ENCODE measurements around the gene TSHZ3. TPM values are rescaled to one million over a fixed set of nuclear protein-coding genes. Genes with fewer than 3 reads are reported as not detected.

TSHZ3 gene
- total and polyA plus RNA-seq, 9 of the 15 experiments (the other 6 are each of a cell fraction or from before 2014, with no cell fraction given), result 0.03 to 0.13 (median 0.05) TPM; not detected in 5

DNA sequence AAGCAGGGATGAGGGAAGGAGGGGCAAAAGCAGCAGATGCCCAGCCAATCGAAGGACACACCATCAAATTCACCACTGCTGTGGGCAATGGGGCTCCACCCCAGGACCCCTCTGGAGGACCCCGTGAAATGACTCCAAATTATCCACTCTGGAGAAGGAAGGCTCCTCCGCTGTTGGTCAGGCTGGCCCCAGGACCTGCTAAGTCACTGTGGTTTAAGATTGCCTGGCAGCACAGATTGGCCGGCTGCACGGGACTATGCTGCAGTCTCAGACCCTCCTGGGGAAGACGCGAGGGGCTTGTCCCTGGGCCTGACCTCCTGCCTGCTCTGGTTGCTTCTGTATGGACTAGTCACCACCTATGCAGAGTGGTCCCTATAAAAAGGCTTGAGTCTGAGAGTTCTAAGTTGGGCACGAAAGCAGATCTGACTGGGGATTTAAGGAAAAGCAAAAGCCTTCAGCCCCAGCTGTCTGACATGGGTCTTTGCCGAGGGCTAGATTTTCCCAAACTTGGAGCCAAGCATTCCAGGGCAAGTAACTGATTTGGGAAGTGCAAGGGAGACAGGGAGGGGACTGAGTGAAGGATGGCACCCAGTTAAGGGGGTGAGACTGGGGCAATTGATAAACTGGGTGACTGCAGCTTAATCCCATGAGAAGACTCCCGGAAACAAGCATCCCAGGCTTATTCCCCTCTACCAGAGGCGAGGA lies 91.7 kb downstream of the TSHZ3 start (continued):
- TF ChIP-seq, protein P1, sequence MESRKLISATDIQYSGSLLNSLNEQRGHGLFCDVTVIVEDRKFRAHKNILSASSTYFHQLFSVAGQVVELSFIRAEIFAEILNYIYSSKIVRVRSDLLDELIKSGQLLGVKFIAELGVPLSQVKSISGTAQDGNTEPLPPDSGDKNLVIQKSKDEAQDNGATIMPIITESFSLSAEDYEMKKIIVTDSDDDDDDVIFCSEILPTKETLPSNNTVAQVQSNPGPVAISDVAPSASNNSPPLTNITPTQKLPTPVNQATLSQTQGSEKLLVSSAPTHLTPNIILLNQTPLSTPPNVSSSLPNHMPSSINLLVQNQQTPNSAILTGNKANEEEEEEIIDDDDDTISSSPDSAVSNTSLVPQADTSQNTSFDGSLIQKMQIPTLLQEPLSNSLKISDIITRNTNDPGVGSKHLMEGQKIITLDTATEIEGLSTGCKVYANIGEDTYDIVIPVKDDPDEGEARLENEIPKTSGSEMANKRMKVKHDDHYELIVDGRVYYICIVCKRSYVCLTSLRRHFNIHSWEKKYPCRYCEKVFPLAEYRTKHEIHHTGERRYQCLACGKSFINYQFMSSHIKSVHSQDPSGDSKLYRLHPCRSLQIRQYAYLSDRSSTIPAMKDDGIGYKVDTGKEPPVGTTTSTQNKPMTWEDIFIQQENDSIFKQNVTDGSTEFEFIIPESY (CRISPR knock-in tag; IDR thresholded peaks at IDR 0.05), result no peak
- TF ChIP-seq HSF4 (CRISPR knock-in tag; IDR thresholded peaks at IDR 0.05; ENCODE audit: borderline replicate concordance), result no peak

DNA sequence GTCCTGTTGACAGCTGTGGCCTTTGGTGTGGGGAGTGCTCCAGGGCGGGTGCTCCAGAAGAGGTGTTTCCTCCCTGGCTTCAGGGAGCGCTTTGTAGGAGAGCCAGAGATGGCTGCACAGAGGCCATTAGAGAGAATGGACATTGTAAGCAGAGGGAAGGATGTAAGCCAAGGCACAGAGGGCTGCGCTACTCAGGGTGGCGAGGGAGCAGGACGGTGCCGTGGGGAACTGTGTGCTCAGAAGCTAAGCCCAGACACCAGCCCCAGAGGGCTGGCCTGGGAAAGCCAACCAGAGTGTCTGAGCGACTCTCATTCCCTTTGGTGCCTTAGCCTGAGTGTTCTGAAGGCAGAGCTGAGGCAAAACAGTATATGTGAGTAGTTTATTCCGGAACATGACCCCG lies 92.2 kb downstream of the TSHZ3 start:
- no TSS peak for BruUV-seq (replicated peaks)
- FAIRE-seq (no peak), ATAC-seq (no peak), DNase-seq (ENCODE audit: extremely low read depth in 1 of 4, low spot score in 3 of 4) (no peak)
- CTCF ChIA-PET (ENCODE audit: low intra/inter-chr PET ratio), result no interaction called here
- Histone ChIP-seq H3K9me1 (ENCODE audit: control insufficient read depth, insufficient read depth, low read length) (no peaks in the 10 kb centered on the region), H3K4me2 (ENCODE audit: insufficient read depth, low read length) (no peak overlapping the region), H3K4me1 (replicated peaks in 1 of 2; ENCODE audit: control insufficient read depth in 2 of 2, insufficient read depth in 2 of 2, low read length in 2 of 2) (no peaks in the 10 kb centered on the region), H2AFZ (ENCODE audit: low read depth, low read length) (no peak overlapping the region), H3K9ac (ENCODE audit: insufficient read depth in 1 of 2, low read depth in 2 of 2, low read length in 2 of 2) (no peak overlapping the region), H3K36me3 (ENCODE audit: control insufficient read depth, insufficient read depth, low read length) (no peaks in the 10 kb centered on the region), H3K27ac (ENCODE audit: extremely low read depth, low read depth, low read length) (no peak overlapping the region), H3K27me3 (ENCODE audit: control insufficient read depth in 2 of 2, insufficient read depth in 2 of 2, low read length in 2 of 2) (peaks cover 0 to 22% of the 10 kb centered on the region in 2 experiments; a peak in 2 of 5 replicates), H3K9me3 (replicated peaks; ENCODE audit: control insufficient read depth, insufficient read depth, low read depth, low read length) (no peaks in the 10 kb centered on the region), H3K79me2 (ENCODE audit: control insufficient read depth, insufficient read depth, low read length) (no peaks in the 10 kb centered on the region), H4K20me1 (replicated peaks; ENCODE audit: control insufficient read depth, insufficient read depth, low read length) (no peaks in the 10 kb centered on the region), H3K4me3 (no peak overlapping the region)
- POLR2A ChIA-PET, result no interaction called here
- in situ Hi-C loops (cut with MboI) (no loop called here), intact Hi-C loops (cut with micrococcal nuclease) (no loop called here)
- WGBS (ENCODE audit: insufficient coverage, low coverage, missing lambda C conversion rate), result 0% methylated on average over 9 of the region's 9 CpGs
- TF ChIP-seq CHD4 (IDR thresholded peaks at IDR 0.05; ENCODE audit: insufficient read depth, insufficient replicate concordance, low read depth, low read length, poor library complexity, severe bottlenecking) (no peak), NR3C1 (CRISPR knock-in tag; IDR thresholded peaks at IDR 0.05) (no peak), ZNF140 (CRISPR knock-in tag; IDR thresholded peaks at IDR 0.05) (no peak), CAMTA2 (CRISPR knock-in tag; conservative IDR thresholded peaks at IDR 0.05) (no peak), NFIX (CRISPR knock-in tag; IDR thresholded peaks at IDR 0.05; ENCODE audit: low read depth) (no peak), BDP1 (IDR thresholded peaks at IDR 0.05; ENCODE audit: insufficient read depth, insufficient read length) (no peak), HNRNPL (IDR thresholded peaks at IDR 0.05; ENCODE audit: low read depth, low read length) (no peak), SLC30A9 (CRISPR knock-in tag; IDR thresholded peaks at IDR 0.05) (no peak), ZNF511 (CRISPR knock-in tag; IDR thresholded peaks at IDR 0.05) (no peak), PCBP2 (IDR thresholded peaks at IDR 0.05; ENCODE audit: low read depth, low read length, poor library complexity, severe bottlenecking) (no peak), POLR3G (IDR thresholded peaks at IDR 0.05; ENCODE audit: extremely low read depth, insufficient read length, insufficient replicate concordance) (no peak), POU5F1 (IDR thresholded peaks at IDR 0.05; ENCODE audit: borderline replicate concordance, low read depth, low read length, partially characterized antibody) (no peak)

Data from K562 (cell line).